Measurements from ENCODE around the gene CDH8. TPM values are rescaled to one million over a fixed set of nuclear protein-coding genes. Genes with fewer than 3 reads are reported as not detected.

The CDH8 gene
- total and polyA plus RNA-seq, 7 donors: 0.13 to 3.9 (median 0.83) TPM; not detected in 2

GRCh38 chr16:61681124-61681523 is 355.1 kb downstream of the CDH8 start:
- no peaks in the 10 kb centered on the region for H3K4me1 ChIP-seq
- DNase-seq: no peak
- TF ChIP-seq EP300 (IDR thresholded peaks at IDR 0.05) (no peak), POLR2AphosphoS5 (IDR thresholded peaks at IDR 0.05) (no peak), POLR2A (IDR thresholded peaks at IDR 0.05) (no peak), CTCF (IDR thresholded peaks at IDR 0.05) (no peak)
- no peak overlapping the region for H3K27ac ChIP-seq
- 6 to 45% methylated on average over 1 of the region's 1 CpG for WGBS, 2 donors
- no peaks in the 10 kb centered on the region for H3K9me3 ChIP-seq
- no peaks in the 10 kb centered on the region for H3K27me3 ChIP-seq
- intact Hi-C loops (cut with DNase I): no loop called here
- H3K36me3 ChIP-seq: no peaks in the 10 kb centered on the region
- no peak overlapping the region for H3K4me3 ChIP-seq

- H3K4me1 ChIP-seq: no peaks in the 10 kb centered on the region
- no peaks in the 10 kb centered on the region for H3K9me3 ChIP-seq
- H3K36me3 ChIP-seq: no peaks in the 10 kb centered on the region
- TF ChIP-seq EP300 (IDR thresholded peaks at IDR 0.05) (no peak), CTCF (IDR thresholded peaks at IDR 0.05) (no peak), POLR2AphosphoS5 (IDR thresholded peaks at IDR 0.05) (no peak), POLR2A (IDR thresholded peaks at IDR 0.05) (no peak)
- no peaks in the 10 kb centered on the region for H3K27me3 ChIP-seq
- no peak overlapping the region for H3K4me3 ChIP-seq
- DNase-seq: no peak
- WGBS, 2 donors: 79 to 80% methylated on average over 3 of the region's 3 CpGs
- no peak overlapping the region for H3K27ac ChIP-seq
- intact Hi-C loops (cut with DNase I): no loop called here
Observed at GRCh38 chr16:61678182-61678581, 358.1 kb downstream of the CDH8 start.

- WGBS, 2 donors: 45 to 52% methylated on average over 5 of the region's 5 CpGs
- intact Hi-C loops (cut with DNase I): no loop called here
- Histone ChIP-seq H3K4me3 (no peak overlapping the region), H3K27ac (no peak overlapping the region), H3K9me3 (no peaks in the 10 kb centered on the region), H3K4me1 (no peaks in the 10 kb centered on the region), H3K27me3 (no peaks in the 10 kb centered on the region), H3K36me3 (no peaks in the 10 kb centered on the region)
- TF ChIP-seq POLR2A (IDR thresholded peaks at IDR 0.05) (no peak), EP300 (IDR thresholded peaks at IDR 0.05) (no peak), CTCF (IDR thresholded peaks at IDR 0.05) (no peak), POLR2AphosphoS5 (IDR thresholded peaks at IDR 0.05) (no peak)
- DNase-seq: no peak
Observed at GRCh38 chr16:61677776-61678175, 358.5 kb downstream of the CDH8 start.

GRCh38 chr16:61676740-61677139 is 359.5 kb downstream of the CDH8 start:
- Histone ChIP-seq H3K27me3 (no peaks in the 10 kb centered on the region), H3K9me3 (no peaks in the 10 kb centered on the region), H3K4me1 (no peaks in the 10 kb centered on the region), H3K27ac (no peak overlapping the region), H3K36me3 (no peaks in the 10 kb centered on the region), H3K4me3 (no peak overlapping the region)
- TF ChIP-seq CTCF (IDR thresholded peaks at IDR 0.05): no peak
- TF ChIP-seq EP300 (IDR thresholded peaks at IDR 0.05): no peak
- no peak for TF ChIP-seq POLR2AphosphoS5 (IDR thresholded peaks at IDR 0.05)
- TF ChIP-seq POLR2A (IDR thresholded peaks at IDR 0.05): no peak
- intact Hi-C loops (cut with DNase I): no loop called here
- no peak for DNase-seq
- 83% methylated on average over 2 of the region's 2 CpGs for WGBS, 2 donors

- H3K27ac ChIP-seq: no peak overlapping the region
- TF ChIP-seq EP300 (IDR thresholded peaks at IDR 0.05) (no peak), CTCF (IDR thresholded peaks at IDR 0.05) (no peak), POLR2AphosphoS5 (IDR thresholded peaks at IDR 0.05) (no peak), POLR2A (IDR thresholded peaks at IDR 0.05) (no peak)
- WGBS, 2 donors: 66 to 81% methylated on average over 3 of the region's 3 CpGs
- DNase-seq: no peak
- H3K4me1 ChIP-seq: no peaks in the 10 kb centered on the region
- H3K9me3 ChIP-seq: peaks cover 0 to 3% (median 0%) of the 10 kb centered on the region in 4 donors
- no peaks in the 10 kb centered on the region for H3K27me3 ChIP-seq
- no peaks in the 10 kb centered on the region for H3K36me3 ChIP-seq
- intact Hi-C loops (cut with DNase I): no loop called here
- H3K4me3 ChIP-seq: no peak overlapping the region
Observed at GRCh38 chr16:61671161-61671560, 365.1 kb downstream of the CDH8 start.
